ENCODE results near the gene CTNNA2.

Gene CTNNA2

DNA sequence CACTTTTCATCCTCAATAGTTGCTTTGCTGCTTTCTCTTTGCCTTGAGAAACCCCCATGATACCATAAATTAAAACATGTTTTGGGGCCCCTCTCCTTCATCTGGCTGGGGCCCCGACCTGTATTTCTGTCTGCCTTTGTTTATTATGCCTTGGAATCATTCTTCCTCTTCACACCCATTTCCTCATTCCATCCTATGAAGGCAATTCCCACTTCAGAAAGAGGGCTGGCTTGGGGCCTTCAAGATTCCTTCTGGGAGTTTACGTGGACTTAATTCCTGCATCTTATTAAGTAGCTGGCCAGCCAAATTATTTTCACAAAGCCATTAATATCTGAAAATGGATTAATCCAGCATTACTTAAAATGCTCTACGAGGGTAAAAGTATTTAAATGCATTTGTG lies 798.5 kb downstream of the CTNNA2 start:
- DNase-seq (ENCODE audit: extremely low read depth, low read depth) = no peak

GRCh38 chr2:80312282-80312839 lies 799.5 kb downstream of the CTNNA2 start:
- no peak for DNase-seq (ENCODE audit: extremely low read depth, low read depth)
- TF ChIP-seq CTCF (IDR thresholded peaks at IDR 0.05; ENCODE audit: low read depth, low read length) = no peak

More for the DNA sequence above, 798.5 kb downstream of the CTNNA2 start:
- no peak for TF ChIP-seq CTCF (IDR thresholded peaks at IDR 0.05; ENCODE audit: low read depth, low read length)

GRCh38 chr2:80322311-80322920 lies 809.6 kb downstream of the CTNNA2 start:
- TF ChIP-seq CTCF (IDR thresholded peaks at IDR 0.05; ENCODE audit: low read depth, low read length) = no peak
- no peak for DNase-seq (ENCODE audit: extremely low read depth, low read depth)

- no peak for TF ChIP-seq CTCF (IDR thresholded peaks at IDR 0.05; ENCODE audit: low read depth, low read length)
These were observed 810.1 kb downstream of the CTNNA2 start for GRCh38 chr2:80322958-80323357.

GRCh38 chr2:80323610-80324009 lies 810.8 kb downstream of the CTNNA2 start:
- no peak for TF ChIP-seq CTCF (IDR thresholded peaks at IDR 0.05; ENCODE audit: low read depth, low read length)
- no peak for DNase-seq (ENCODE audit: extremely low read depth, low read depth)

More at GRCh38 chr2:80322958-80323357, 810.1 kb downstream of the CTNNA2 start:
- DNase-seq (ENCODE audit: extremely low read depth, low read depth) = no peak

DNA sequence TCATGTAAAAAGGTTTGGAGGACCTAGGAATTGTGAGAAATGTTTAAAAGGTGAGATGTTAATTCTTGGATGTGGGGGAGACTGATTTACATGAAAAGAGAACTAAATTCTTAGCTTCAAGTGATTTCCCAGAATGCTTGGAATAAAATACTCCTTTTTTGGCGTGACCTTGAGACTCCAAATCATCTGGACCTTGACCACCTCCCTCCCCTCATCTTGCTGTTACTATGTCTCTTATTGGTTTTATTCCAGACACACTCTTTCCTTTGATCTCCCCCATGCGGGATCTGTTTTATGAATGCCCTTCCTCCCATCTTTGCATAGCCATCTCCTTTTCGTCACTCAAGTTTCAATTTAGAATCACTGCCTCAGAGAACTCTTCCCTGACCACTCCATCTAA lies 811.7 kb downstream of the CTNNA2 start:
- no peak for TF ChIP-seq CTCF (IDR thresholded peaks at IDR 0.05; ENCODE audit: low read depth, low read length)
- DNase-seq (ENCODE audit: extremely low read depth, low read depth) = no peak

DNA sequence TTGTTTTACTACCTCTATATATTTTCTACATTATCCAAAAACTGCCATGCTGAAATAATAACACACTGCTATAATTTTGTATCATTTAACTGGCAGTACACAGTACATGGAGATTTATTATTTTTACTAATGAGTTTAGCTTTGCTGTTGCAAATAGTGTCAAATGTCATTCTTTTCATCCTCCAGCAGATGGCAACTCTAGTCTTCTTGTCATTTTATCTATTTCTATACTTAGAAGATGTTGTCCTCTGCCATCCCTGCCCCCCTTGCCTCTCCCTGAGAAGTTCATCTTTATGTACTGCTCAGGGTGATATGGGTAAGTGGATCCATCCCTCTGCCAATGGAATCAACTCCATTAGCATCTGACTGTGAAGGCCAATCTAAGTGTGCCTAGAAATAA lies 813.4 kb downstream of the CTNNA2 start:
- peak; percentile 19; the same call in 1 of the 2 replicates for TF ChIP-seq CTCF (IDR thresholded peaks at IDR 0.05; ENCODE audit: low read depth, low read length)
- no peak for DNase-seq (ENCODE audit: extremely low read depth, low read depth)
